GM23338 (cell line): ENCODE measurements around the gene FN3KRP. TPM values are rescaled to one million over a fixed set of nuclear protein-coding genes. Genes with fewer than 3 reads are reported as not detected.

Experiments used
- ATAC-seq: fragments of 200-7000 bp; cut with Tn5 transposase; 3 replicates; pipeline ENCODE4 v1.9.1; 2020
- DNase-seq: peaks from one replicate; pipeline ENCODE4 v3.0.0-alpha.2; 2015; ENCODE audit warnings: low spot score
- H2AFZ ChIP-seq: fragments of 200-600 bp; sonication (generic); 2 replicates; pipeline ENCODE4 v1.8.0; 2016; ENCODE audit warnings: antibody characterized with exemption, mild to moderate bottlenecking, moderate library complexity
- H3F3A ChIP-seq: fragments of 200-600 bp; sonication (generic); replicated peaks from 2 replicates; pipeline ENCODE4 v1.8.0; 2017; ENCODE audit warnings: antibody characterized with exemption, mixed run types, low read depth
- H3K27ac ChIP-seq: fragments of 200-600 bp; sonication (generic); 2 replicates; pipeline ENCODE4 v1.6.1; 2016; ENCODE audit warnings: low read depth
- H3K27me3 ChIP-seq: fragments of 200-600 bp; sonication (generic); 2 replicates; pipeline ENCODE4 v1.8.0; 2016; ENCODE audit warnings: mild to moderate bottlenecking, mixed run types, moderate library complexity; ENCODE audit not compliant: insufficient read depth
- H3K36me3 ChIP-seq: fragments of 200-600 bp; sonication (generic); 2 replicates; pipeline ENCODE4 v1.8.0; 2016; ENCODE audit warnings: mild to moderate bottlenecking; ENCODE audit not compliant: insufficient read depth
- H3K4me1 ChIP-seq: fragments of 200-600 bp; sonication (generic); 2 replicates; pipeline ENCODE4 v1.8.0; 2016; ENCODE audit warnings: mild to moderate bottlenecking, moderate library complexity; ENCODE audit not compliant: insufficient read depth
- H3K4me2 ChIP-seq: fragments of 200-600 bp; sonication (generic); 2 replicates; pipeline ENCODE4 v1.7.1; 2017; ENCODE audit warnings: mixed run types
- H3K4me3 ChIP-seq: fragments of 200-600 bp; sonication (generic); 2 replicates; pipeline ENCODE4 v1.6.1; 2016; ENCODE audit warnings: mixed run types
- H3K79me2 ChIP-seq: fragments of 200-600 bp; sonication (generic); replicated peaks from 2 replicates; pipeline ENCODE4 v1.8.0; 2017; ENCODE audit warnings: mild to moderate bottlenecking; ENCODE audit not compliant: insufficient read depth
- H3K9me2 ChIP-seq: fragments of 200-600 bp; sonication (generic); 2 replicates; pipeline ENCODE4 v1.8.0; 2017; ENCODE audit not compliant: insufficient read depth
- H4K20me1 ChIP-seq: fragments of 200-600 bp; sonication (generic); replicated peaks from 2 replicates; pipeline ENCODE4 v1.8.0; 2017; ENCODE audit warnings: mild to moderate bottlenecking; ENCODE audit not compliant: insufficient read depth
- H3K27ac Mint-ChIP-seq: 2 replicates; pipeline ENCODE4 v1.8.0; 2020; ENCODE audit warnings: inconsistent platforms, mild to moderate bottlenecking, moderate library complexity, mixed read lengths
- H3K27me3 Mint-ChIP-seq: 3 replicates; pipeline ENCODE4 v1.8.0; 2022; ENCODE audit warnings: low read depth, mild to moderate bottlenecking, moderate library complexity, mixed read lengths, inconsistent platforms; ENCODE audit not compliant: insufficient read depth, poor library complexity
- H3K36me3 Mint-ChIP-seq: 3 replicates; pipeline ENCODE4 v1.8.0; 2021; ENCODE audit warnings: low read depth, mild to moderate bottlenecking, inconsistent platforms, moderate library complexity, mixed read lengths
- H3K4me1 Mint-ChIP-seq: 3 replicates; pipeline ENCODE4 v1.8.0; 2020; ENCODE audit warnings: mild to moderate bottlenecking, inconsistent platforms, mixed read lengths
- H3K4me3 Mint-ChIP-seq: 3 replicates; pipeline ENCODE4 v1.8.0; 2021; ENCODE audit warnings: moderate library complexity, mild to moderate bottlenecking, inconsistent platforms, mixed read lengths
- H3K9me3 Mint-ChIP-seq: 3 replicates; pipeline ENCODE4 v1.8.0; 2020; ENCODE audit warnings: moderate library complexity, mild to moderate bottlenecking, inconsistent platforms, mixed read lengths
- CREB1 ChIP-seq: fragments of 250-450 bp; sonication (Bioruptor Pico); IDR thresholded peaks from 2 replicates; pipeline ENCODE4 v1.5.0; 2020; ENCODE audit warnings: low read depth, mild to moderate bottlenecking, moderate library complexity
- ETS1 ChIP-seq: IDR thresholded peaks from 2 replicates; pipeline ENCODE4 v1.6.1; 2016; ENCODE audit warnings: antibody characterized with exemption
- EZH2 ChIP-seq: fragments of 200-600 bp; sonication (generic); IDR thresholded peaks from one replicate; pipeline ENCODE4 v1.8.0; 2017; ENCODE audit warnings: antibody characterized with exemption, mild to moderate bottlenecking, low read depth; ENCODE audit not compliant: unreplicated experiment
- EZH2phosphoT487 ChIP-seq: fragments of 200-600 bp; sonication (generic); IDR thresholded peaks from one replicate; pipeline ENCODE4 v1.8.1; 2018; ENCODE audit warnings: antibody characterized with exemption; ENCODE audit not compliant: unreplicated experiment
- JUNB ChIP-seq: IDR thresholded peaks from one replicate; pipeline ENCODE4 v1.6.1; 2016; ENCODE audit warnings: antibody characterized with exemption; ENCODE audit not compliant: unreplicated experiment
- NANOG ChIP-seq: IDR thresholded peaks from 2 replicates; pipeline ENCODE4 v1.6.1; 2016; ENCODE audit warnings: antibody characterized with exemption, borderline replicate concordance
- POLR2AphosphoS5 ChIP-seq: IDR thresholded peaks from 2 replicates; pipeline ENCODE4 v1.6.1; 2016; ENCODE audit warnings: antibody characterized with exemption, low read depth
- STAT1 ChIP-seq: IDR thresholded peaks from one replicate; pipeline ENCODE4 v1.6.1; 2016; ENCODE audit warnings: antibody characterized with exemption; ENCODE audit not compliant: unreplicated experiment
- ZNF114 ChIP-seq: fragments of 250-450 bp; sonication (Bioruptor Pico); IDR thresholded peaks from 2 replicates; pipeline ENCODE4 v1.5.0; 2020; ENCODE audit warnings: mild to moderate bottlenecking, moderate library complexity
- ZNF331 ChIP-seq: fragments of 250-450 bp; sonication (Bioruptor Pico); IDR thresholded peaks from 2 replicates; pipeline ENCODE4 v1.5.0; 2020; ENCODE audit warnings: low read depth, mild to moderate bottlenecking, moderate library complexity
- polyA plus RNA-seq: library from polyadenylated mRNA; unstranded; fragments of >200 nt; fragmentation: Nextera tagmentation; extraction: Ambion mirVana; gene quantifications from 2 replicates; pipeline ENCODE4 v1.2.1, GENCODE V29; 2016
- total RNA-seq: library from RNA; depleted of rRNA; stranded (reverse); fragments of >200 nt; shearing (Covaris generic); gene quantifications from 2 replicates; pipeline ENCODE4 v1.2.3, GENCODE V29; 2014
- TF ChIP-seq, protein P1 (sequence below), 2 experiments: fragments of 200-600 bp in 1 of 2; sonication (generic) in 1 of 2; conservative IDR thresholded peaks; 2 replicates each; pipeline versions ENCODE4 v1.5.1 to v1.6.1; 2016 to 2017; ENCODE audit warnings: antibody characterized with exemption in 2 of 2, low read depth in 2 of 2, mild to moderate bottlenecking in 2 of 2, moderate library complexity in 1 of 2
- TF ChIP-seq, protein P2 (sequence below): fragments of 250-450 bp; sonication (Bioruptor Pico); IDR thresholded peaks from 2 replicates; pipeline ENCODE4 v1.5.0; 2020; ENCODE audit warnings: mild to moderate bottlenecking, moderate library complexity
- TF ChIP-seq, protein P3 (sequence below): IDR thresholded peaks from one replicate; pipeline ENCODE4 v1.6.1; 2018; ENCODE audit warnings: antibody characterized with exemption; ENCODE audit not compliant: unreplicated experiment

Gene FN3KRP
- total and polyA plus RNA-seq, 2 experiments from 2014 or later: 15.9 to 16.7 TPM

DNA sequence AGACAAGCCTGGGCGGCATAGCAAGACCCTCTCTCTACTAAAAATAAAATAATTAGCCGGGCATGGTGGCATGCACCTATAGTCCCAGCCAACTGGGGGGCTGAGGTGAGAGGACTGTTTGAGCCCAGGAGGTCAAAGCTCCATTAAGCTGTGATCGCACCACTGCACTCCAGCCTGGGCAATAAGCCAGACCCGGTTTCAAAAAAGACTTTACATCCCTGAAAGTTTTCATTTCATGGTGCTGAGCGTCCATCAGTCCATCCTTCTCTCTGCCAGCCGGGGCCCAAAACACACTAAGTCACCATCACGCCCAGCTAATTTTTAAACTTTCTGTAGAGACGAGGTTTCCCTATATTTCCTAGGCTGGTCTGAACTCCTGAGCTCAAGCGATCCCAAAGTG, 28.6 kb upstream of the FN3KRP start:
- no peak overlapping the region; the same call in 1 of the 2 replicates for H3K27ac ChIP-seq
- no peak overlapping the region for H3K4me2 ChIP-seq
- no peaks in the 10 kb centered on the region for H3F3A ChIP-seq
- no peaks in the 10 kb centered on the region; the same call in 2 of the 3 replicates for H3K4me1 Mint-ChIP-seq
- no peak overlapping the region for H3K27ac Mint-ChIP-seq
- H3K36me3 ChIP-seq: no peaks in the 10 kb centered on the region
- no peaks in the 10 kb centered on the region for H4K20me1 ChIP-seq
- TF ChIP-seq POLR2AphosphoS5 (no peak), STAT1 (no peak), EZH2phosphoT487 (no peak), EZH2 (no peak), ZNF331 (CRISPR knock-in tag) (no peak), ZNF114 (no peak), ETS1 (no peak), NANOG (no peak), CREB1 (CRISPR knock-in tag) (no peak), JUNB (no peak)
- TF ChIP-seq, protein P1, sequence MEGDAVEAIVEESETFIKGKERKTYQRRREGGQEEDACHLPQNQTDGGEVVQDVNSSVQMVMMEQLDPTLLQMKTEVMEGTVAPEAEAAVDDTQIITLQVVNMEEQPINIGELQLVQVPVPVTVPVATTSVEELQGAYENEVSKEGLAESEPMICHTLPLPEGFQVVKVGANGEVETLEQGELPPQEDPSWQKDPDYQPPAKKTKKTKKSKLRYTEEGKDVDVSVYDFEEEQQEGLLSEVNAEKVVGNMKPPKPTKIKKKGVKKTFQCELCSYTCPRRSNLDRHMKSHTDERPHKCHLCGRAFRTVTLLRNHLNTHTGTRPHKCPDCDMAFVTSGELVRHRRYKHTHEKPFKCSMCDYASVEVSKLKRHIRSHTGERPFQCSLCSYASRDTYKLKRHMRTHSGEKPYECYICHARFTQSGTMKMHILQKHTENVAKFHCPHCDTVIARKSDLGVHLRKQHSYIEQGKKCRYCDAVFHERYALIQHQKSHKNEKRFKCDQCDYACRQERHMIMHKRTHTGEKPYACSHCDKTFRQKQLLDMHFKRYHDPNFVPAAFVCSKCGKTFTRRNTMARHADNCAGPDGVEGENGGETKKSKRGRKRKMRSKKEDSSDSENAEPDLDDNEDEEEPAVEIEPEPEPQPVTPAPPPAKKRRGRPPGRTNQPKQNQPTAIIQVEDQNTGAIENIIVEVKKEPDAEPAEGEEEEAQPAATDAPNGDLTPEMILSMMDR (conservative IDR thresholded peaks at IDR 0.05; ENCODE audit: low read depth in 2 of 2): no peak
- TF ChIP-seq, protein P2, sequence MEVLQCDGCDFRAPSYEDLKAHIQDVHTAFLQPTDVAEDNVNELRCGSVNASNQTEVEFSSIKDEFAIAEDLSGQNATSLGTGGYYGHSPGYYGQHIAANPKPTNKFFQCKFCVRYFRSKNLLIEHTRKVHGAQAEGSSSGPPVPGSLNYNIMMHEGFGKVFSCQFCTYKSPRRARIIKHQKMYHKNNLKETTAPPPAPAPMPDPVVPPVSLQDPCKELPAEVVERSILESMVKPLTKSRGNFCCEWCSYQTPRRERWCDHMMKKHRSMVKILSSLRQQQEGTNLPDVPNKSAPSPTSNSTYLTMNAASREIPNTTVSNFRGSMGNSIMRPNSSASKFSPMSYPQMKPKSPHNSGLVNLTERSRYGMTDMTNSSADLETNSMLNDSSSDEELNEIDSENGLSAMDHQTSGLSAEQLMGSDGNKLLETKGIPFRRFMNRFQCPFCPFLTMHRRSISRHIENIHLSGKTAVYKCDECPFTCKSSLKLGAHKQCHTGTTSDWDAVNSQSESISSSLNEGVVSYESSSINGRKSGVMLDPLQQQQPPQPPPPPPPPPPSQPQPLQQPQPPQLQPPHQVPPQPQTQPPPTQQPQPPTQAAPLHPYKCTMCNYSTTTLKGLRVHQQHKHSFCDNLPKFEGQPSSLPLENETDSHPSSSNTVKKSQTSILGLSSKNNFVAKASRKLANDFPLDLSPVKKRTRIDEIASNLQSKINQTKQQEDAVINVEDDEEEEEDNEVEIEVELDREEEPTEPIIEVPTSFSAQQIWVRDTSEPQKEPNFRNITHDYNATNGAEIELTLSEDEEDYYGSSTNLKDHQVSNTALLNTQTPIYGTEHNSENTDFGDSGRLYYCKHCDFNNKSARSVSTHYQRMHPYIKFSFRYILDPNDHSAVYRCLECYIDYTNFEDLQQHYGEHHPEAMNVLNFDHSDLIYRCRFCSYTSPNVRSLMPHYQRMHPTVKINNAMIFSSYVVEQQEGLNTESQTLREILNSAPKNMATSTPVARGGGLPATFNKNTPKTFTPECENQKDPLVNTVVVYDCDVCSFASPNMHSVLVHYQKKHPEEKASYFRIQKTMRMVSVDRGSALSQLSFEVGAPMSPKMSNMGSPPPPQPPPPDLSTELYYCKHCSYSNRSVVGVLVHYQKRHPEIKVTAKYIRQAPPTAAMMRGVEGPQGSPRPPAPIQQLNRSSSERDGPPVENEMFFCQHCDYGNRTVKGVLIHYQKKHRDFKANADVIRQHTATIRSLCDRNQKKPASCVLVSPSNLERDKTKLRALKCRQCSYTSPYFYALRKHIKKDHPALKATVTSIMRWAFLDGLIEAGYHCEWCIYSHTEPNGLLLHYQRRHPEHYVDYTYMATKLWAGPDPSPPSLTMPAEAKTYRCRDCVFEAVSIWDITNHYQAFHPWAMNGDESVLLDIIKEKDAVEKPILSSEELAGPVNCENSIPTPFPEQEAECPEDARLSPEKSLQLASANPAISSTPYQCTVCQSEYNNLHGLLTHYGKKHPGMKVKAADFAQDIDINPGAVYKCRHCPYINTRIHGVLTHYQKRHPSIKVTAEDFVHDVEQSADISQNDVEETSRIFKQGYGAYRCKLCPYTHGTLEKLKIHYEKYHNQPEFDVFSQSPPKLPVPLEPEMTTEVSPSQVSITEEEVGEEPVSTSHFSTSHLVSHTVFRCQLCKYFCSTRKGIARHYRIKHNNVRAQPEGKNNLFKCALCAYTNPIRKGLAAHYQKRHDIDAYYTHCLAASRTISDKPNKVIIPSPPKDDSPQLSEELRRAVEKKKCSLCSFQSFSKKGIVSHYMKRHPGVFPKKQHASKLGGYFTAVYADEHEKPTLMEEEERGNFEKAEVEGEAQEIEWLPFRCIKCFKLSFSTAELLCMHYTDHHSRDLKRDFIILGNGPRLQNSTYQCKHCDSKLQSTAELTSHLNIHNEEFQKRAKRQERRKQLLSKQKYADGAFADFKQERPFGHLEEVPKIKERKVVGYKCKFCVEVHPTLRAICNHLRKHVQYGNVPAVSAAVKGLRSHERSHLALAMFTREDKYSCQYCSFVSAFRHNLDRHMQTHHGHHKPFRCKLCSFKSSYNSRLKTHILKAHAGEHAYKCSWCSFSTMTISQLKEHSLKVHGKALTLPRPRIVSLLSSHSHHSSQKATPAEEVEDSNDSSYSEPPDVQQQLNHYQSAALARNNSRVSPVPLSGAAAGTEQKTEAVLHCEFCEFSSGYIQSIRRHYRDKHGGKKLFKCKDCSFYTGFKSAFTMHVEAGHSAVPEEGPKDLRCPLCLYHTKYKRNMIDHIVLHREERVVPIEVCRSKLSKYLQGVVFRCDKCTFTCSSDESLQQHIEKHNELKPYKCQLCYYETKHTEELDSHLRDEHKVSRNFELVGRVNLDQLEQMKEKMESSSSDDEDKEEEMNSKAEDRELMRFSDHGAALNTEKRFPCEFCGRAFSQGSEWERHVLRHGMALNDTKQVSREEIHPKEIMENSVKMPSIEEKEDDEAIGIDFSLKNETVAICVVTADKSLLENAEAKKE (CRISPR knock-in tag): no peak
- TF ChIP-seq, protein P3, sequence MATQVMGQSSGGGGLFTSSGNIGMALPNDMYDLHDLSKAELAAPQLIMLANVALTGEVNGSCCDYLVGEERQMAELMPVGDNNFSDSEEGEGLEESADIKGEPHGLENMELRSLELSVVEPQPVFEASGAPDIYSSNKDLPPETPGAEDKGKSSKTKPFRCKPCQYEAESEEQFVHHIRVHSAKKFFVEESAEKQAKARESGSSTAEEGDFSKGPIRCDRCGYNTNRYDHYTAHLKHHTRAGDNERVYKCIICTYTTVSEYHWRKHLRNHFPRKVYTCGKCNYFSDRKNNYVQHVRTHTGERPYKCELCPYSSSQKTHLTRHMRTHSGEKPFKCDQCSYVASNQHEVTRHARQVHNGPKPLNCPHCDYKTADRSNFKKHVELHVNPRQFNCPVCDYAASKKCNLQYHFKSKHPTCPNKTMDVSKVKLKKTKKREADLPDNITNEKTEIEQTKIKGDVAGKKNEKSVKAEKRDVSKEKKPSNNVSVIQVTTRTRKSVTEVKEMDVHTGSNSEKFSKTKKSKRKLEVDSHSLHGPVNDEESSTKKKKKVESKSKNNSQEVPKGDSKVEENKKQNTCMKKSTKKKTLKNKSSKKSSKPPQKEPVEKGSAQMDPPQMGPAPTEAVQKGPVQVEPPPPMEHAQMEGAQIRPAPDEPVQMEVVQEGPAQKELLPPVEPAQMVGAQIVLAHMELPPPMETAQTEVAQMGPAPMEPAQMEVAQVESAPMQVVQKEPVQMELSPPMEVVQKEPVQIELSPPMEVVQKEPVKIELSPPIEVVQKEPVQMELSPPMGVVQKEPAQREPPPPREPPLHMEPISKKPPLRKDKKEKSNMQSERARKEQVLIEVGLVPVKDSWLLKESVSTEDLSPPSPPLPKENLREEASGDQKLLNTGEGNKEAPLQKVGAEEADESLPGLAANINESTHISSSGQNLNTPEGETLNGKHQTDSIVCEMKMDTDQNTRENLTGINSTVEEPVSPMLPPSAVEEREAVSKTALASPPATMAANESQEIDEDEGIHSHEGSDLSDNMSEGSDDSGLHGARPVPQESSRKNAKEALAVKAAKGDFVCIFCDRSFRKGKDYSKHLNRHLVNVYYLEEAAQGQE: no peak
- DNase-seq (no peak), ATAC-seq (no peak)
- no peaks in the 10 kb centered on the region for H3K36me3 Mint-ChIP-seq
- H3K27me3 Mint-ChIP-seq: no peaks in the 10 kb centered on the region
- no peaks in the 10 kb centered on the region for H3K79me2 ChIP-seq
- H2AFZ ChIP-seq: no peak overlapping the region
- no peaks in the 10 kb centered on the region for H3K4me1 ChIP-seq
- no peaks in the 10 kb centered on the region for H3K9me2 ChIP-seq
- H3K9me3 Mint-ChIP-seq: no peaks in the 10 kb centered on the region
- H3K4me3 Mint-ChIP-seq: no peak overlapping the region
- H3K27me3 ChIP-seq: no peaks in the 10 kb centered on the region
- H3K4me3 ChIP-seq: no peak overlapping the region
